GM15510 (cell line): ENCODE data around the gene AMMECR1.

Experiments used
- POLR2A ChIP-seq: IDR thresholded peaks from 3 replicates; pipeline ENCODE4 v1.6.1; 2011; ENCODE audit warnings: borderline replicate concordance; ENCODE audit not compliant: insufficient read length; ENCODE audit errors: extremely low read depth

The AMMECR1 gene

DNA sequence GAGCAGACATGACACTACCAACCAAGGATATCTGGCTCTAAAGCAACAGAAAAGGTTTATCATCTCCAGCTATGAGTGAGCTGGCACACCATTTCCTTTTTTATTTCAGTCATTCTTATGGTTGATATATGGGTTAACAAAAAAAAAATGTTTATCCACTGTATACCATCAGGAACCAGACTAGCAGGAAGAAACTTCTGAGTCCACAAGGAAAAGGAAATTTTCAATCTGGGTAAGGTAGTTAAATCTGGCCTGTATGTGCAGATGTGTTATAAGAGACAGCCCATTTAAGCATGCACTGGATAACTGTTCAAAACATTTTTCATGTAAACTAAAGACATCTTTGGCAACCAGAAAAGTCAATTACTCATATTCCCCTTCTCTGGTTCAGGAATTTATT is 35.0 kb downstream of the AMMECR1 start:
- no peak for TF ChIP-seq POLR2A

GRCh38 chrX:110281377-110281776 is 36.5 kb downstream of the AMMECR1 start:
- TF ChIP-seq POLR2A, result no peak

- no peak for TF ChIP-seq POLR2A
These were observed 36.9 kb downstream of the AMMECR1 start for GRCh38 chrX:110280954-110281353.

- TF ChIP-seq POLR2A, result no peak
These were observed 40.3 kb downstream of the AMMECR1 start for GRCh38 chrX:110277609-110278008.

DNA sequence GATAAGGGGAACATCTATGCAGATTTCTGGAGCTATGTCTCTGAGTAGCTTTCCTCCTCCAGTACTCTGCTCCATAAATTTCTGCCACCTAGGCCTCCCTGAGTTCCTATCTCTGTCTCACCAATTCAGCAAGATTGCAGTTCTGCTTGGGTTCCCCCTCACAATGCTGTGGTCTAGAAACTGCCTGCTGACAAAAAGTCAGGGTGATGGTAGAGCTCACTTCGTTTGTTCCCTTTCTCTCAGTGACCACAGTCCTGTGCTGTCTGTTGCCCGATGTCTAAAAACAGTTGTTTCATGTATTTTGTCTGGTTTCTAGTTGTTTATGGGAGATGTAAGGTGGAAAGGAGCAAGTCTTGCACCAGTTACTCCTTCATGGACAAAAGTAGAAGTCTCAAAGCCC is 41.1 kb downstream of the AMMECR1 start:
- TF ChIP-seq POLR2A, result no peak

DNA sequence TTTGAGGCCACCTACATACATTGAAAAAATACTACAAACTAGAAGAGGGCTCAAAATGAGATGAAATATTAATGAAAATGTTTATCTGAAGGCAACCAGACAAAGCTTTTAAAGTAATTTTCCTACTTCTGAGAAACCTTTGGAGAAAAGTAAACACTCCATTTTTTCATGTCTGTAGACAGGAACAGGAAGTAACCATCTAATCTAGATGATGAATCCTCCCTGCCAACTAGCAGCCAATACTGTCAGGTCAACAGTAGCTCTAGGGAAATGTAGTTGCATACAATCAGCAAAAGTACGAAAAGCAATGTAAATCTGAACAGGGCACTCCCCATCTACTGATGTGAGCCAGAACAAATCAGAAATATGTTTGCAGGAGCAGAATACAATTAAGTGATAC is 49.0 kb downstream of the AMMECR1 start:
- no peak for TF ChIP-seq POLR2A

DNA sequence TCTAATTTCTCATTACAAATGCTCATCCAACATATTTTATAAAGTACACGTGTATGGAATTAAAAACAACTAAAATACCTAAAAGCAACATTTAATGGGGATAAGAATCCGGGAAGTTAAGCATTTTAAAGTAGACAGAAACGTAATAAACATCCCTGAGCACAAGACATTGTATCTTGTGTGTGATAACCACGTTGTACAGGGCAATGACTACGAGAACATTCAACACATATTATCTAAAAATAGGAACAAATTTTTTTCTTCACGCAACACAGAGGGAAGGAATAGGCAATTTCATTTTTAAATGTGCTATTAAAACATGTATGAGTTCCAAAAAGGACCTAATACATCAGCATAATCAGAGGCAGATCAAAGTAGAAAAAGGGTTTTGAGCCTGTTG is 49.5 kb downstream of the AMMECR1 start:
- no peak for TF ChIP-seq POLR2A

DNA sequence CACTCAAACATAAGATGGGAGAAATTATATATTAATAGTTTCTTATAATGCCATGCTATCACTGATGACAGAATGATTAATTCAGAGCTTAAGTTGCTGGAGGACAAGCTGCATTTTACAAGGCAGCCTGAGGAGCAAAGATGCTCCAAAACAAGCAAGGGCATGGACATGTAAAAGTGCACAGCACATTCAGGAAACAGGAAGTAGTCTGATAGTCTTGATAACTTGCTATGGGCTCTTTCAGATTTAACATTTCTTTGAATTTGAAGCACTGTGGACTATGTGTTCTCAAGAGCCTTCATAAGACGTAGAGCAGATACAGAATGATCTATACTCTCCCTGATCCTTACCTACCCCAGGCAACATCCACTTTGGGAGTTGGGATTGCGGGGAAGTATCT is 50.0 kb downstream of the AMMECR1 start:
- TF ChIP-seq POLR2A, result no peak

DNA sequence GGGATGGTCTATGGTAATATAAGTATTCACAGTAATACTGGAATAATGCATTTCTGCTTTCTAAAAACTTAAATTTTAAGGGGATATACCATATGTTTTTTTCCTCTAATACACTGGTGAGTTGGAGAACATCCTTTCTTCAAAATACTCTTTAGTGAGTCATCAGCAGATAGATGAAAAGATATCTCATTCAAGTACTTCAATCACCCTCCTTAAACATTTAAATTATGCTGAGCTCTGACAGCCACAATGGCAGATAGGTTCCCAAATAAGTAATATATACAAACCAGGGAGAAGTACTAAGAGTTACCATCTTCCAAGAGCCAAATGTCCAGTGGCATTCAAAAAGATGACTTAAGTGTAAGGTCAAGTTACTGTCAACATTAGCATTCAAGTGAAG is 52.2 kb downstream of the AMMECR1 start:
- no peak for TF ChIP-seq POLR2A

DNA sequence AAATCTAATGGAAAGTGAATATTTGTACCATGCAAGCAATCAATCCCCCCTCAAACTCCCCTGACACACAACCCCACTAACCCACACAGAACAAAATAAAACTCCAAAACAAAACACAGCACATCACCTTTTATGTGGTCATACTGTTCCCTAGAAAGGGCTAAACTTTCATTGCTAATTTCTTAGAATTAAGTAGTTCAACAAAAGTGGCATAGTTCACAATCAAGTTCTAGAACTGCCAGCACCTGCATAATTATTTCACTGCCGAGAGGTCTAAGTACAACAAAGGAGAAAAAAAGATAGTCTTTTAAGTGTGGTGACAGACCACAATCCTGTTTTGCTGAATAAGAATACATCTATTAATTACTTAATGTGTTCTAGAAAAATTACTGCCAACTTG is 58.8 kb downstream of the AMMECR1 start:
- no peak for TF ChIP-seq POLR2A

DNA sequence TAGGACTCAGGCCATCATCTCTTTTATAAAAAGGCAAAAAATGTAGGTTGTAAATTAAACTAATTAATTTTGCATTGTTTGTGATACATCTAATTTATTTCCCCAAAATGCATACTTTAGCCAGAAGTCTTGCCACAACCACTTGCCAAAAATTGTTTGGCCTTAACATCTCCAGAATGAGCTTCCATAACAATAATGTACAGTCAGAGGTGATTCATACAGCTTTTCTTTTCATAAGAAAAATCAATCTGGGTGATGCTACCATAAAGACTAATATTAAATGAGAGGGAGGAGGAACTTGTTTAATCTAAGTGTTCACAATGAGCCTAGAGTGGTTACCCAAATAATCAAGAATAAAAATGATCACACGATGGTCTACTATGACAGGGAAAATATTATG is 59.3 kb downstream of the AMMECR1 start:
- no peak for TF ChIP-seq POLR2A

GRCh38 chrX:110257889-110258288 is 60.0 kb downstream of the AMMECR1 start:
- no peak for TF ChIP-seq POLR2A

DNA sequence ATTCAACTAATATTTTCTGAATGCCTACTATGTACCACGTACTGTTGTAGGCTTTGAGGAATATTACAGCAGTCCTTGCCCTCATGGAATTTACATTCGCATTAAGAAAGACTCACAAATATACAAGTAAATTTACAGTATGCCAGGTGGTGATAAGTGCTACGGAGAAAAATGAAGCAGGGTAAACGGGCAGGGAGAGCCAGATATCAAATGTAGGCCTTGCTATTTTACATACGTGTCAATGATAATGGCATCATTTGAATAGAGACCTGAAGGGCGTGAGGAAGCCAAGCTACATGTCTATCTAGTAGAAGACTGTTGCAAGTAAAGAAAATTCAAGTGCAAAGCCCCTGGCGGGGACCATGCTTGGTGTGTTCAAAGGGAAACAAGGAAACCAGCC is 65.2 kb downstream of the AMMECR1 start:
- no peak for TF ChIP-seq POLR2A

DNA sequence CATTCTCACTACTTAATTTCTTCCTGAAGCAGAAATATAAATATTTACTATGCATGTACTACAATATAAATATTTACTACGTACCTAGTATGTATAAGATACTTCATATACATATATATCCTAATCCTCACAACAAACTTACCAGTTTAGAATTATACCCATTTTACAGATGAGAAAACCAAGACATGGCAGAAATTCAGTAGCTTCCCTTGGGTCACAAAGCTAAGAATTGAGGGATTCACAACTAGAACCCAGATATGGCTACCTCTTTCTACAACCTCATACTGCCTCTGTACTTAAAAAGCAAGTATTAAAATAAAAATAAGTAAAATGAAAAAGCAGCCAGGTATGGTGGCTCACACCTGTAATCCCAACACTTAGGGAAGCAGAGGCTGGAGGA is 65.9 kb downstream of the AMMECR1 start:
- TF ChIP-seq POLR2A, result no peak

- no peak for TF ChIP-seq POLR2A
These were observed 66.4 kb downstream of the AMMECR1 start for GRCh38 chrX:110251526-110251925.

DNA sequence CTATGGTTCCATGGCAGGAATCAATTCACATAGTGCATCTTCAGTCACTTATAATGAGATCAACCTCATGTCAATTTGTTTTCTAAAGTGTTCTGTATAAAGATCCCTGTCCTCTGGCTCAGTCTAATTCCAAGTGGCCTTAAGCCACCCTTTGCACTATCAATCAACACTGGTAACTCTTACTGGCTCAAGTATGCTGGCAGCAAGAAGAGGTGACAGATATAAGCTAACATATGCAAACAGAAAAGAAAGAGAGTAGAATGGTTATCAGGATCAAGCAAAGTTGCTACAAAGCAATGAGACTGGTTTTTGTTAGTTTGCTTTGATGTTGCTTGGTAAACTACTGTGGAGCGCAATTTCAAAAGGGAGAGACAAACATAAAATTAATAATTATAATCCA is 67.0 kb downstream of the AMMECR1 start:
- no peak for TF ChIP-seq POLR2A

DNA sequence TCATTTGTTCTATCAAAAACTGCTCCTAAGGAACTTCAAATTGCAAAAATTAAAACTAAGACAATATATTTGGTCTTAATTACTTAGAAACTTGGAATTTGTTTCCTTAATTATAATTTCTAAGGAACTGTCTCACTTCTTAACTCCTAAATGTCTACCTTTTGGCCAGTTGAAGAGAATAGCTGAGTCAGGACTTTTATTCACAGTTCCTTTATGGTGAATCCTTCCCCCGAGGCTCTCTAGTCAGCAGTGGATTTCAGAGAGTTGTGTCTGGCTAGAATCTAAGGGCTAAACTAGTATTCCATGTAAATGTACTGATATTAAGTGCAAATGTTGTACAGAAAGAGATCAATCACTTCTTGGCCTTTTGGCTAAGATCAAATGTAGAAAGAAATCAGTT is 69.3 kb downstream of the AMMECR1 start:
- no peak for TF ChIP-seq POLR2A
